HEK293 (cell line): ENCODE results near the gene ENKD1.

ENCODE experiments used
- CTCF ChIA-PET: fragments of 350-600 bp; formaldehyde crosslinking; extraction: SDS; loops from one replicate; lab custom pipeline; 2021; ENCODE audit warnings: antibody characterized with exemption; lab: Yijun Ruan, JAX
- POLR2A ChIA-PET: fragments of 300-600 bp; formaldehyde crosslinking; extraction: SDS; loops from one replicate; lab custom pipeline; 2020; ENCODE audit warnings: antibody characterized with exemption, inconsistent platforms; lab: Yijun Ruan, JAX
- H3K27ac ChIP-seq: fragments of 200-500 bp; sonication (Bioruptor generic); 2 replicates; pipeline ENCODE4 v1.5.1; 2014; ENCODE audit warnings: low read depth, low read length, control low read depth, inconsistent platforms; ENCODE audit errors: extremely low read depth
- H3K36me3 ChIP-seq, 2 experiments: fragments of 200-500 bp in 1 of 2; sonication (Bioruptor generic) in 1 of 2; 1 replicate in 1 of 2; 2 replicates in 1 of 2; pipeline ENCODE4 v1.5.1; 2014 to 2017; ENCODE audit warnings: inconsistent platforms in 2 of 2, low read length in 2 of 2; ENCODE audit not compliant: control insufficient read depth in 2 of 2, insufficient read depth in 1 of 2
- H3K4me1 ChIP-seq: fragments of 200-500 bp; sonication (Bioruptor generic); 2 replicates; pipeline ENCODE4 v1.5.1; 2014; ENCODE audit warnings: mild to moderate bottlenecking, low read length, inconsistent platforms; ENCODE audit not compliant: control insufficient read depth, insufficient read depth
- H3K4me3 ChIP-seq: 2 replicates; pipeline ENCODE4 v1.5.1; 2011; ENCODE audit warnings: low read depth, mild to moderate bottlenecking, control low read depth, low read length, moderate library complexity
- H3K9me3 ChIP-seq: fragments of 200-500 bp; sonication (Bioruptor generic); 2 replicates; pipeline ENCODE4 v1.5.1; 2014; ENCODE audit warnings: low read depth, low read length, inconsistent platforms; ENCODE audit not compliant: control insufficient read depth, insufficient read depth
- HIC1 ChIP-seq: fragments of 450-650 bp; formaldehyde crosslinking; IDR thresholded peaks from 2 replicates; pipeline ENCODE4 v1.5.1; 2016; ENCODE audit warnings: missing biosample characterization, missing genetic modification characterization
- KLF17 ChIP-seq: fragments of 450-650 bp; formaldehyde crosslinking; IDR thresholded peaks from 2 replicates; pipeline ENCODE4 v1.5.1; 2016; ENCODE audit warnings: missing biosample characterization, missing genetic modification characterization
- ZBTB1 ChIP-seq: fragments of 450-650 bp; formaldehyde crosslinking; IDR thresholded peaks from 2 replicates; pipeline ENCODE4 v1.5.1; 2016; ENCODE audit warnings: missing biosample characterization, missing genetic modification characterization
- ZBTB11 ChIP-seq: fragments of 450-650 bp; formaldehyde crosslinking; conservative IDR thresholded peaks from 2 replicates; pipeline ENCODE4 v1.5.1; 2016; ENCODE audit warnings: low read depth, missing biosample characterization, missing genetic modification characterization
- ZBTB17 ChIP-seq: fragments of 450-650 bp; formaldehyde crosslinking; IDR thresholded peaks from 2 replicates; pipeline ENCODE4 v1.5.1; 2016; ENCODE audit warnings: missing biosample characterization, missing genetic modification characterization
- ZBTB48 ChIP-seq: fragments of 450-650 bp; formaldehyde crosslinking; IDR thresholded peaks from 2 replicates; pipeline ENCODE4 v1.5.1; 2016; ENCODE audit warnings: missing biosample characterization, missing genetic modification characterization
- ZBTB8A ChIP-seq: fragments of 450-650 bp; formaldehyde crosslinking; IDR thresholded peaks from 2 replicates; pipeline ENCODE4 v1.5.1; 2016; ENCODE audit warnings: missing biosample characterization, missing genetic modification characterization
- ZFP41 ChIP-seq: fragments of 450-650 bp; formaldehyde crosslinking; IDR thresholded peaks from 2 replicates; pipeline ENCODE4 v1.5.1; 2016; ENCODE audit warnings: missing biosample characterization, missing genetic modification characterization, borderline replicate concordance
- ZNF132 ChIP-seq: fragments of 450-650 bp; formaldehyde crosslinking; IDR thresholded peaks from 2 replicates; pipeline ENCODE4 v1.5.1; 2017; ENCODE audit warnings: missing biosample characterization, missing genetic modification characterization, borderline replicate concordance
- ZNF223 ChIP-seq: fragments of 450-650 bp; formaldehyde crosslinking; IDR thresholded peaks from 2 replicates; pipeline ENCODE4 v1.5.1; 2016; ENCODE audit warnings: missing biosample characterization, missing genetic modification characterization
- ZNF239 ChIP-seq: fragments of 450-650 bp; formaldehyde crosslinking; IDR thresholded peaks from 2 replicates; pipeline ENCODE4 v1.5.1; 2016; ENCODE audit warnings: missing biosample characterization, missing genetic modification characterization
- ZNF324 ChIP-seq: fragments of 450-650 bp; formaldehyde crosslinking; IDR thresholded peaks from 2 replicates; pipeline ENCODE4 v1.5.1; 2016; ENCODE audit warnings: missing biosample characterization, missing genetic modification characterization
- ZNF488 ChIP-seq: fragments of 450-650 bp; formaldehyde crosslinking; IDR thresholded peaks from 2 replicates; pipeline ENCODE4 v1.5.1; 2016; ENCODE audit warnings: missing biosample characterization, missing genetic modification characterization
- ZNF544 ChIP-seq: fragments of 450-650 bp; formaldehyde crosslinking; IDR thresholded peaks from 2 replicates; pipeline ENCODE4 v1.5.0; 2017; ENCODE audit warnings: missing biosample characterization, missing genetic modification characterization
- ZNF555 ChIP-seq: fragments of 450-650 bp; formaldehyde crosslinking; conservative IDR thresholded peaks from 2 replicates; pipeline ENCODE4 v1.5.1; 2017; ENCODE audit warnings: missing biosample characterization, mild to moderate bottlenecking, missing genetic modification characterization, inconsistent platforms
- ZNF701 ChIP-seq: fragments of 450-650 bp; formaldehyde crosslinking; IDR thresholded peaks from 2 replicates; pipeline ENCODE4 v1.5.1; 2016; ENCODE audit warnings: missing biosample characterization, missing genetic modification characterization
- ZNF843 ChIP-seq: fragments of 450-650 bp; formaldehyde crosslinking; IDR thresholded peaks from 2 replicates; pipeline ENCODE4 v1.5.1; 2016; ENCODE audit warnings: missing biosample characterization, missing genetic modification characterization
- ZSCAN23 ChIP-seq: fragments of 450-650 bp; formaldehyde crosslinking; IDR thresholded peaks from 2 replicates; pipeline ENCODE4 v1.5.1; 2016; ENCODE audit warnings: missing biosample characterization, missing genetic modification characterization
- TF ChIP-seq, protein P1 (sequence below): fragments of 450-650 bp; formaldehyde crosslinking; conservative IDR thresholded peaks from 2 replicates; pipeline ENCODE4 v1.5.1; 2016; ENCODE audit warnings: low read depth, missing biosample characterization, missing genetic modification characterization
- TF ChIP-seq, protein P2 (sequence below): fragments of 450-650 bp; formaldehyde crosslinking; IDR thresholded peaks from 2 replicates; pipeline ENCODE4 v1.5.1; 2017; ENCODE audit warnings: missing biosample characterization, mild to moderate bottlenecking, missing genetic modification characterization, moderate library complexity
- TF ChIP-seq, protein P3 (sequence below): fragments of 450-650 bp; formaldehyde crosslinking; IDR thresholded peaks from 2 replicates; pipeline ENCODE4 v1.5.1; 2017; ENCODE audit warnings: missing biosample characterization, missing genetic modification characterization

ENKD1 gene

GRCh38 chr16:67667817-67668494, 1.4 kb upstream of the ENKD1 start:
- no peak overlapping the region for H3K27ac ChIP-seq
- H3K36me3 ChIP-seq = peaks cover 0 to 25% of the 10 kb centered on the region in 2 experiments; a peak in 1 of 3 replicates
- ChIA-PET POLR2A (no interaction called here), CTCF (interaction anchor here (0.6 to 3.0 kb wide), 9 partner anchors 12 to 274 kb away, joined by 3 to 19 read pairs (median 4); partner anchors contain the start of gene CTCF)
- no peaks in the 10 kb centered on the region for H3K4me1 ChIP-seq
- no peaks in the 10 kb centered on the region for H3K9me3 ChIP-seq
- H3K4me3 ChIP-seq = no peak overlapping the region
- no peak for TF ChIP-seq ZNF239 (tag by site-specific recombination)
- no peak for TF ChIP-seq KLF17 (tag by site-specific recombination)
- no peak for TF ChIP-seq ZNF843 (tag by site-specific recombination)
- no peak for TF ChIP-seq ZNF132 (tag by site-specific recombination)
- no peak for TF ChIP-seq ZNF544 (tag by site-specific recombination)
- no peak for TF ChIP-seq ZNF555 (tag by site-specific recombination)
- no peak for TF ChIP-seq ZNF324 (tag by site-specific recombination)
- TF ChIP-seq ZNF223 (tag by site-specific recombination) = no peak
- TF ChIP-seq ZBTB8A (tag by site-specific recombination) = peak; percentile 72
- TF ChIP-seq, protein P1, sequence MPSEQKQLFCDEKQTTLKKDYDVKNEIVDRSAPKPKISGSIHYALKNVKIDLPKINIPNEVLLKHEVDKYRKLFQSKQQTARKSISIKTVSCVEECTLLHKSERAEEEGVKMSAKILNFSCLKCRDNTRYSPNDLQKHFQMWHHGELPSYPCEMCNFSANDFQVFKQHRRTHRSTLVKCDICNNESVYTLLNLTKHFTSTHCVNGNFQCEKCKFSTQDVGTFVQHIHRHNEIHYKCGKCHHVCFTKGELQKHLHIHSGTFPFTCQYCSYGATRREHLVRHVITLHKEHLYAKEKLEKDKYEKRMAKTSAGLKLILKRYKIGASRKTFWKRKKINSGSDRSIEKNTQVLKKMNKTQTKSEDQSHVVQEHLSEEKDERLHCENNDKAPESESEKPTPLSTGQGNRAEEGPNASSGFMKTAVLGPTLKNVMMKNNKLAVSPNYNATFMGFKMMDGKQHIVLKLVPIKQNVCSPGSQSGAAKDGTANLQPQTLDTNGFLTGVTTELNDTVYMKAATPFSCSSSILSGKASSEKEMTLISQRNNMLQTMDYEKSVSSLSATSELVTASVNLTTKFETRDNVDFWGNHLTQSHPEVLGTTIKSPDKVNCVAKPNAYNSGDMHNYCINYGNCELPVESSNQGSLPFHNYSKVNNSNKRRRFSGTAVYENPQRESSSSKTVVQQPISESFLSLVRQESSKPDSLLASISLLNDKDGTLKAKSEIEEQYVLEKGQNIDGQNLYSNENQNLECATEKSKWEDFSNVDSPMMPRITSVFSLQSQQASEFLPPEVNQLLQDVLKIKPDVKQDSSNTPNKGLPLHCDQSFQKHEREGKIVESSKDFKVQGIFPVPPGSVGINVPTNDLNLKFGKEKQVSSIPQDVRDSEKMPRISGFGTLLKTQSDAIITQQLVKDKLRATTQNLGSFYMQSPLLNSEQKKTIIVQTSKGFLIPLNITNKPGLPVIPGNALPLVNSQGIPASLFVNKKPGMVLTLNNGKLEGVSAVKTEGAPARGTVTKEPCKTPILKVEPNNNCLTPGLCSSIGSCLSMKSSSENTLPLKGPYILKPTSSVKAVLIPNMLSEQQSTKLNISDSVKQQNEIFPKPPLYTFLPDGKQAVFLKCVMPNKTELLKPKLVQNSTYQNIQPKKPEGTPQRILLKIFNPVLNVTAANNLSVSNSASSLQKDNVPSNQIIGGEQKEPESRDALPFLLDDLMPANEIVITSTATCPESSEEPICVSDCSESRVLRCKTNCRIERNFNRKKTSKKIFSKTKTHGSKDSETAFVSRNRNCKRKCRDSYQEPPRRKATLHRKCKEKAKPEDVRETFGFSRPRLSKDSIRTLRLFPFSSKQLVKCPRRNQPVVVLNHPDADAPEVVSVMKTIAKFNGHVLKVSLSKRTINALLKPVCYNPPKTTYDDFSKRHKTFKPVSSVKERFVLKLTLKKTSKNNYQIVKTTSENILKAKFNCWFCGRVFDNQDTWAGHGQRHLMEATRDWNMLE = no peak
- TF ChIP-seq HIC1 = no peak
- TF ChIP-seq ZNF701 (tag by site-specific recombination) = no peak
- no peak for TF ChIP-seq ZNF488 (tag by site-specific recombination)
- TF ChIP-seq, protein P2, sequence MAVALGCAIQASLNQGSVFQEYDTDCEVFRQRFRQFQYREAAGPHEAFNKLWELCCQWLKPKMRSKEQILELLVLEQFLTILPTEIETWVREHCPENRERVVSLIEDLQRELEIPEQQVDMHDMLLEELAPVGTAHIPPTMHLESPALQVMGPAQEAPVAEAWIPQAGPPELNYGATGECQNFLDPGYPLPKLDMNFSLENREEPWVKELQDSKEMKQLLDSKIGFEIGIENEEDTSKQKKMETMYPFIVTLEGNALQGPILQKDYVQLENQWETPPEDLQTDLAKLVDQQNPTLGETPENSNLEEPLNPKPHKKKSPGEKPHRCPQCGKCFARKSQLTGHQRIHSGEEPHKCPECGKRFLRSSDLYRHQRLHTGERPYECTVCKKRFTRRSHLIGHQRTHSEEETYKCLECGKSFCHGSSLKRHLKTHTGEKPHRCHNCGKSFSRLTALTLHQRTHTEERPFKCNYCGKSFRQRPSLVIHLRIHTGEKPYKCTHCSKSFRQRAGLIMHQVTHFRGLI (tag by site-specific recombination) = no peak
- TF ChIP-seq ZBTB1 = no peak
- TF ChIP-seq ZSCAN23 (tag by site-specific recombination) = no peak
- TF ChIP-seq ZBTB11 (tag by site-specific recombination) = no peak
- TF ChIP-seq, protein P3, sequence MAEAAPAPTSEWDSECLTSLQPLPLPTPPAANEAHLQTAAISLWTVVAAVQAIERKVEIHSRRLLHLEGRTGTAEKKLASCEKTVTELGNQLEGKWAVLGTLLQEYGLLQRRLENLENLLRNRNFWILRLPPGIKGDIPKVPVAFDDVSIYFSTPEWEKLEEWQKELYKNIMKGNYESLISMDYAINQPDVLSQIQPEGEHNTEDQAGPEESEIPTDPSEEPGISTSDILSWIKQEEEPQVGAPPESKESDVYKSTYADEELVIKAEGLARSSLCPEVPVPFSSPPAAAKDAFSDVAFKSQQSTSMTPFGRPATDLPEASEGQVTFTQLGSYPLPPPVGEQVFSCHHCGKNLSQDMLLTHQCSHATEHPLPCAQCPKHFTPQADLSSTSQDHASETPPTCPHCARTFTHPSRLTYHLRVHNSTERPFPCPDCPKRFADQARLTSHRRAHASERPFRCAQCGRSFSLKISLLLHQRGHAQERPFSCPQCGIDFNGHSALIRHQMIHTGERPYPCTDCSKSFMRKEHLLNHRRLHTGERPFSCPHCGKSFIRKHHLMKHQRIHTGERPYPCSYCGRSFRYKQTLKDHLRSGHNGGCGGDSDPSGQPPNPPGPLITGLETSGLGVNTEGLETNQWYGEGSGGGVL (tag by site-specific recombination) = no peak
- TF ChIP-seq ZBTB17 (tag by site-specific recombination) = peak; percentile 36; the same call in 1 of the 2 replicates
- peak; percentile 35; the same call in 1 of the 2 replicates for TF ChIP-seq ZBTB48 (tag by site-specific recombination)
- no peak for TF ChIP-seq ZFP41 (tag by site-specific recombination)
